ENCODE results near the gene ZNF582.

Gene ZNF582

DNA sequence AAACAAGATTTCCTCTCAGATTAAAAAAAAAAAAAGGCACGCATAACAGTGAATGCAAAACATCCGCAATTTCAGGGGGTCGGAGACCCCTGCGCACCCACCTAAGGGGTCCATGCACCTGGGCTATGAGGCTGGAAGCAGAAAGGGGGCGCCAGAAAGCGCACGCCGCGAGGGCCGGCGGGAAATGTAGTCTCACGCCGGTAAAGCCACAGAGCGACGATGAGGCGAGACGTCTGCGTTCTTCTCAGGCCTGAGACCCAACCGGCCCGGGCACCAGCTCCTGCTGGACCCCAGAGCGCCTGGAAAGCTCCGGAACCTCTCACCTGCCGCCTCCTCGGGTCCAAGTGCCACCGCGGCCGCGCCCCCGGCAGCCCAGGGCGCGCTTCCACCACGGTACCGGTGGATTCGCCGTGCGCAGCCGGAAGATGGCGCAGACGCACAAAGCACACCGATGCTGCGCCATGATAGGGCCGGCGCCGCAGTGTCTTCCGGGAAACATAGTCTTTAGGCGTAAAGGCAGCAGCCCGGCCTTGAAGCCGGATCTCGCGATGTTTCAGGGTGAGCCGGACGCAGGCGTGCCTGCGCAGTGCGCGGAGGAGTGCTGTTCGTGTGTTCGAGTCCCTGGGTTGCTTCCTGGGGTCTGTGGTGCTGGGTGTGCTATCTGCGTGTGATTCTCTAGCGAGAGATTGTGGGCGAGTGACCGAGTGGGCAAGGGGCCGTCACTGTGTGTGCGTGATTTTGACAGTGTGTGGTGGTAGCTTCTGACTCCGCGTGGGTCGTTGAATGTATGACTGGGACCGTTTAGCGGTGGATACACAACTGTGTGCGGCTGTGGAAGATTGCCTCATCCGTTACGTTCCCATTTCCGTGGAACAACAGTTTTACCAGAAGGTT lies at the start of gene ZNF582:
ZNF582 (minus strand) TSS at position 416 of the 894 bp plus-strand sequence. CDS start 1,782 bp downstream, outside the sequence.
- TF ChIP-seq, protein P1, sequence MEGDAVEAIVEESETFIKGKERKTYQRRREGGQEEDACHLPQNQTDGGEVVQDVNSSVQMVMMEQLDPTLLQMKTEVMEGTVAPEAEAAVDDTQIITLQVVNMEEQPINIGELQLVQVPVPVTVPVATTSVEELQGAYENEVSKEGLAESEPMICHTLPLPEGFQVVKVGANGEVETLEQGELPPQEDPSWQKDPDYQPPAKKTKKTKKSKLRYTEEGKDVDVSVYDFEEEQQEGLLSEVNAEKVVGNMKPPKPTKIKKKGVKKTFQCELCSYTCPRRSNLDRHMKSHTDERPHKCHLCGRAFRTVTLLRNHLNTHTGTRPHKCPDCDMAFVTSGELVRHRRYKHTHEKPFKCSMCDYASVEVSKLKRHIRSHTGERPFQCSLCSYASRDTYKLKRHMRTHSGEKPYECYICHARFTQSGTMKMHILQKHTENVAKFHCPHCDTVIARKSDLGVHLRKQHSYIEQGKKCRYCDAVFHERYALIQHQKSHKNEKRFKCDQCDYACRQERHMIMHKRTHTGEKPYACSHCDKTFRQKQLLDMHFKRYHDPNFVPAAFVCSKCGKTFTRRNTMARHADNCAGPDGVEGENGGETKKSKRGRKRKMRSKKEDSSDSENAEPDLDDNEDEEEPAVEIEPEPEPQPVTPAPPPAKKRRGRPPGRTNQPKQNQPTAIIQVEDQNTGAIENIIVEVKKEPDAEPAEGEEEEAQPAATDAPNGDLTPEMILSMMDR (IDR thresholded peaks at IDR 0.05; ENCODE audit: control insufficient read depth, insufficient read depth, low read depth, low read length, missing control alignments): peak; percentile 87
- H3K4me3 ChIP-seq (ENCODE audit: control insufficient read depth, low read depth, low read length): peak within 1 kb of the TSS; percentile 53

DNA sequence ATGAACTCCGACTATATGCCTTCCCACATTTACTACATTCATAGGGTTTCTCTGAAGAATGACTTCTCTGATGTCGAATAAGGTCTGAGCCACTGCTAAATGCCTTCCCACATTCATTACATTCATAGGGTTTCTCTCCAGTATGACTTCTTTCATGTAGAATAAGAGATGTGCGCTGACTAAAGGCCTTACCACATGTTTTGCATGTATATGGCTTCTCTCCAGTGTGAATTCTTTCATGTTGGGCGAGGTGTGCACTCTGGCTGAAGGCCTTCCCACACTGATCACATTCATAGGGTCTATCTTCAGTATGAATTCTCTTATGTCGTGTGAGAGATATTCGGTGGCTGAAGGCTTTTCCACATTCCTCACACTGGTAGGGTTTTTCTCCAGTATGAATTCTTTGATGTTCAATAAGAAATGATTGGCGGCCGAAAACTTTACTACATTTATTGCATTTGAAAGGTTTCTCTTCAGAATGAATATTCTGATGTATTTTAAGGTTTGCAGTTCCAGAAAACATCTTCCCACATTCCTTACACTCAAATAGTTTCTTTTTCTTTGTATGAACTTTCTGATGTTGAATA lies 48.0 kb upstream of the ZNF582 start:
- no peak for DNase-seq (ENCODE audit: low read depth)
- TF ChIP-seq, protein P1 (IDR thresholded peaks at IDR 0.05; ENCODE audit: control insufficient read depth, insufficient read depth, low read depth, low read length, missing control alignments): no peak
- no peak overlapping the region for H3K4me3 ChIP-seq (ENCODE audit: control insufficient read depth, low read depth, low read length)

More for the DNA sequence above, at the start of gene ZNF582:
- peak; percentile 87 for DNase-seq (ENCODE audit: low read depth)

DNA sequence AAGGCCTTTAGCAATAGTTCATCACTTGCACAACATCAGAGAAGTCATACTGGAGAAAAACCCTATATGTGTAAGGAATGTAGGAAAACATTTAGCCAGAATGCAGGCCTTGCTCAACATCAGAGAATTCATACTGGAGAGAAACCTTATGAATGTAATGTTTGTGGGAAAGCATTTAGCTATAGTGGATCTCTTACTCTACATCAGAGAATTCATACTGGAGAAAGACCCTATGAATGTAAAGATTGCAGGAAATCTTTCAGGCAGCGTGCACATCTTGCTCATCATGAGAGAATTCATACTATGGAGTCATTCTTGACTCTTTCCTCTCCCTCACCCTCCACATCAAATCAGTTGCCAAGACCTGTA lies 30.6 kb upstream of the ZNF582 start:
- no peak for DNase-seq (ENCODE audit: low read depth)
- H3K4me3 ChIP-seq (ENCODE audit: control insufficient read depth, low read depth, low read length): no peak overlapping the region
- TF ChIP-seq, protein P1 (IDR thresholded peaks at IDR 0.05; ENCODE audit: control insufficient read depth, insufficient read depth, low read depth, low read length, missing control alignments): no peak

DNA sequence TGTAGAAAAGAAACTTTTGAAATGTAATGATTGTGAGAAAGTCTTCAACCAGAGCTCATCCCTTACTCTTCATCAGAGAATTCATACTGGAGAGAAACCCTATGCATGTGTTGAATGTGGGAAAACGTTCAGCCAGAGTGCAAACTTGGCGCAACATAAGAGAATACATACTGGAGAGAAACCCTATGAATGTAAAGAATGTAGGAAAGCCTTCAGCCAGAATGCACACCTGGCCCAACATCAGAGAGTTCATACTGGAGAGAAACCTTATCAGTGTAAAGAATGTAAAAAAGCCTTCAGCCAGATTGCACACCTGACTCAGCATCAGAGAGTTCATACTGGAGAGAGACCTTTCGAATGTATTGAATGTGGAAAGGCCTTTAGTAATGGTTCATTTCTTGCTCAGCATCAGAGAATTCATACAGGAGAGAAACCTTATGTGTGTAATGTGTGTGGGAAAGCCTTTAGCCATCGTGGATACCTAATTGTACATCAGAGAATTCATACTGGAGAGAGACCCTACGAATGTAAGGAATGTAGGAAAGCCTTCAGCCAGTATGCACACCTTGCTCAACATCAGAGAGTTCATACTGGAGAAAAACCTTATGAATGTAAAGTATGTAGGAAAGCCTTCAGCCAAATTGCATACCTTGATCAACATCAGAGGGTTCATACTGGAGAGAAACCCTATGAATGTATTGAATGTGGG lies 30.1 kb upstream of the ZNF582 start:
- TF ChIP-seq, protein P1 (IDR thresholded peaks at IDR 0.05; ENCODE audit: control insufficient read depth, insufficient read depth, low read depth, low read length, missing control alignments): no peak
- DNase-seq (ENCODE audit: low read depth): no peak
- no peak overlapping the region for H3K4me3 ChIP-seq (ENCODE audit: control insufficient read depth, low read depth, low read length)

DNA sequence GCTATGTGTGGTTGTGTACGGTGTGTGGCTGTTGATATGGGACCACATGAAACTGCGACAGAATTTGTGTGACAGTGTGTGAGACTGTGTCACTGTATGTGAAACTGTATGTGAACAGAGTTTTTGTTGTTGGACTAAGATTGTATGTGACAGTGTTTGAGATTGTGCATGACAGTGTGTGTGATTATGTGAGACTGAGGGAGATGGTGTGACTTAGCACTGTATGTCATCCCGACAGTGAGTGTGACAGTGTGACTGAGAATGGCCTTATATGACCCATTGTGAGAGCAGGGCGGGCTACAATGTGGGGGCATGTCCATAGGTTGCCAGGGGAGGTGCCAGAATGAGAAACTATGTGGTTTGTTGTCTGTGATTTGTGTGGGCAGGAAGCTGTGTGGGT lies 11.7 kb upstream of the ZNF582 start:
- no peak for DNase-seq (ENCODE audit: low read depth)
- H3K4me3 ChIP-seq (ENCODE audit: control insufficient read depth, low read depth, low read length): peak overlapping the region; percentile 85
- TF ChIP-seq, protein P1 (IDR thresholded peaks at IDR 0.05; ENCODE audit: control insufficient read depth, insufficient read depth, low read depth, low read length, missing control alignments): no peak

DNA sequence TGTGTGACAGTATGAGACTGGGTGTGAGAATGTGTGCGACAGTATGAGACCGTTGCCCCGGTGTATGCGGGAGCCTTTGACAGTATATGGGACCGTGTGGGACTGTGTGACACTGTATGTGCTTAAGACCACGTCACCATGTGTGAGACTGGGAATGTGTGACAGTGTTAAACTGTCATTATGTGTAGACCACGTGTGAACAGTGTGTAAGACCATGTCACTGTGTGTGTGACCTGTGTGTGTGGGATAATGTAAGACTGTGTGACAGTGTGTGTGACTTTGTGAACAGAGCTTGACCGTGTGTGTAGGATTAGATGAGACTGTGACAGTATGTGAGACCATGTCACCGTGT lies 11.3 kb upstream of the ZNF582 start:
- H3K4me3 ChIP-seq (ENCODE audit: control insufficient read depth, low read depth, low read length): peak overlapping the region; percentile 85
- TF ChIP-seq, protein P1 (IDR thresholded peaks at IDR 0.05; ENCODE audit: control insufficient read depth, insufficient read depth, low read depth, low read length, missing control alignments): no peak
- DNase-seq (ENCODE audit: low read depth): no peak

Data from AG09309 (cell line).